ENCODE data around the gene CACNB2. TPM values are rescaled to one million over a fixed set of nuclear protein-coding genes. Genes with fewer than 3 reads are reported as not detected.

The CACNB2 gene
- total RNA-seq, 1 donor from 2014 or later: 4.9 TPM

- no peaks in the 10 kb centered on the region for H3K9me3 Mint-ChIP-seq (ENCODE audit: low read depth)
- no peaks in the 10 kb centered on the region for H3K36me3 Mint-ChIP-seq (ENCODE audit: insufficient read depth)
- TF ChIP-seq, protein P1, sequence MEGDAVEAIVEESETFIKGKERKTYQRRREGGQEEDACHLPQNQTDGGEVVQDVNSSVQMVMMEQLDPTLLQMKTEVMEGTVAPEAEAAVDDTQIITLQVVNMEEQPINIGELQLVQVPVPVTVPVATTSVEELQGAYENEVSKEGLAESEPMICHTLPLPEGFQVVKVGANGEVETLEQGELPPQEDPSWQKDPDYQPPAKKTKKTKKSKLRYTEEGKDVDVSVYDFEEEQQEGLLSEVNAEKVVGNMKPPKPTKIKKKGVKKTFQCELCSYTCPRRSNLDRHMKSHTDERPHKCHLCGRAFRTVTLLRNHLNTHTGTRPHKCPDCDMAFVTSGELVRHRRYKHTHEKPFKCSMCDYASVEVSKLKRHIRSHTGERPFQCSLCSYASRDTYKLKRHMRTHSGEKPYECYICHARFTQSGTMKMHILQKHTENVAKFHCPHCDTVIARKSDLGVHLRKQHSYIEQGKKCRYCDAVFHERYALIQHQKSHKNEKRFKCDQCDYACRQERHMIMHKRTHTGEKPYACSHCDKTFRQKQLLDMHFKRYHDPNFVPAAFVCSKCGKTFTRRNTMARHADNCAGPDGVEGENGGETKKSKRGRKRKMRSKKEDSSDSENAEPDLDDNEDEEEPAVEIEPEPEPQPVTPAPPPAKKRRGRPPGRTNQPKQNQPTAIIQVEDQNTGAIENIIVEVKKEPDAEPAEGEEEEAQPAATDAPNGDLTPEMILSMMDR (IDR thresholded peaks at IDR 0.05; ENCODE audit: unreplicated experiment): no peak
- peaks cover 13% of the 10 kb centered on the region for H3K4me1 Mint-ChIP-seq (ENCODE audit: low read depth)
- peak overlapping the region; percentile 73 for H3K4me3 Mint-ChIP-seq (ENCODE audit: low read depth)
- no peak overlapping the region for H3K27ac Mint-ChIP-seq
- DNase-seq (ENCODE audit: low spot score, unreplicated experiment): no peak
- H3K27me3 Mint-ChIP-seq: no peaks in the 10 kb centered on the region
These were observed 261.4 kb downstream of the CACNB2 start for GRCh38 chr10:18401416-18402195.

- Mint-ChIP-seq H3K4me3 (ENCODE audit: low read depth) (no peak overlapping the region), H3K4me1 (ENCODE audit: low read depth) (peaks cover 13% of the 10 kb centered on the region), H3K27me3 (no peaks in the 10 kb centered on the region), H3K27ac (no peak overlapping the region), H3K9me3 (ENCODE audit: low read depth) (no peaks in the 10 kb centered on the region), H3K36me3 (ENCODE audit: insufficient read depth) (no peaks in the 10 kb centered on the region)
- TF ChIP-seq, protein P1 (IDR thresholded peaks at IDR 0.05; ENCODE audit: unreplicated experiment): no peak
- DNase-seq (ENCODE audit: low spot score, unreplicated experiment): no peak
These were observed 262.6 kb downstream of the CACNB2 start for GRCh38 chr10:18402853-18403252.

DNA sequence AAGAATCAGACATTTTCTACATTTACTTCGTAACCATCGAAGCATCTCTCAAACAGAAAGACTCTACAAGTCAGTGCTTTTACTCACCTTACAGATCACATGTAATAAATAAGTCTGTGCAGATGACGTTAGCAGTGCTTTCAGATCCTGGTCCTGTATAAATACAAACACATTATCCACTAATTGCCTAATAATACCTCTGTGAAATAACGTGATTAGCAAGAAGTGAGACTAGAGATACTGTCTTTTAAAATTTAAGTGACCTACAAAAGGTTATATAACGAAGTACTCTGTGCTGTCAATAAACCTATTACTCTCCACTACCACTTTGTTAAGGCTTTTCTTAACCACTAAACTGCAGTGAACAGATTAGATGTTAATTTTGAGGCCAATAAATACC is 264.3 kb downstream of the CACNB2 start:
- no peak for DNase-seq (ENCODE audit: low spot score, unreplicated experiment)
- Mint-ChIP-seq H3K27ac (no peak overlapping the region), H3K27me3 (no peaks in the 10 kb centered on the region), H3K36me3 (ENCODE audit: insufficient read depth) (no peaks in the 10 kb centered on the region), H3K9me3 (ENCODE audit: low read depth) (no peaks in the 10 kb centered on the region), H3K4me1 (ENCODE audit: low read depth) (peaks cover 13% of the 10 kb centered on the region), H3K4me3 (ENCODE audit: low read depth) (no peak overlapping the region)
- TF ChIP-seq, protein P1 (IDR thresholded peaks at IDR 0.05; ENCODE audit: unreplicated experiment): no peak

DNA sequence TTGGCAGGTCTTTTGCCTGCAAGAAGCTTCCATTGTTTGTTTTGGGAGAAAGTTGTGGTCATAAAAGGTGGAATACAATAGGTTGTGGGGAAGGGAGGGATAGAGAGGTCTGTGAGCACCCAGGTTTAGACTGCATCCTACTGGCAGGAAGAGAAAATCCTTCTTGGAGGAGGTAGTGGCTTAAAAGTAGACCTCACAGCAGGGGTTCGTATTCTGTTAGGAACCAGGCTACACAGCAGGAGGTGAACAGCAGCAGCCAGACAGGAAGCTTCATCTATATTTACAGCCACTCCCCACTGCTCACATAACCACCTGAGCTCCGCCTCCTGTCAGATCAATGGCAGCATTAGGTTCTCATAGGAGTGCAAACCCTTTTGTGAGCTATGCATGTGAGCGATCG is 265.9 kb downstream of the CACNB2 start:
- Mint-ChIP-seq H3K4me3 (ENCODE audit: low read depth) (no peak overlapping the region), H3K27me3 (no peaks in the 10 kb centered on the region), H3K36me3 (ENCODE audit: insufficient read depth) (no peaks in the 10 kb centered on the region), H3K9me3 (ENCODE audit: low read depth) (no peaks in the 10 kb centered on the region), H3K4me1 (ENCODE audit: low read depth) (peaks cover 4% of the 10 kb centered on the region), H3K27ac (peak overlapping the region; percentile 52)
- TF ChIP-seq, protein P1 (IDR thresholded peaks at IDR 0.05; ENCODE audit: unreplicated experiment): no peak
- no peak for DNase-seq (ENCODE audit: low spot score, unreplicated experiment)

DNA sequence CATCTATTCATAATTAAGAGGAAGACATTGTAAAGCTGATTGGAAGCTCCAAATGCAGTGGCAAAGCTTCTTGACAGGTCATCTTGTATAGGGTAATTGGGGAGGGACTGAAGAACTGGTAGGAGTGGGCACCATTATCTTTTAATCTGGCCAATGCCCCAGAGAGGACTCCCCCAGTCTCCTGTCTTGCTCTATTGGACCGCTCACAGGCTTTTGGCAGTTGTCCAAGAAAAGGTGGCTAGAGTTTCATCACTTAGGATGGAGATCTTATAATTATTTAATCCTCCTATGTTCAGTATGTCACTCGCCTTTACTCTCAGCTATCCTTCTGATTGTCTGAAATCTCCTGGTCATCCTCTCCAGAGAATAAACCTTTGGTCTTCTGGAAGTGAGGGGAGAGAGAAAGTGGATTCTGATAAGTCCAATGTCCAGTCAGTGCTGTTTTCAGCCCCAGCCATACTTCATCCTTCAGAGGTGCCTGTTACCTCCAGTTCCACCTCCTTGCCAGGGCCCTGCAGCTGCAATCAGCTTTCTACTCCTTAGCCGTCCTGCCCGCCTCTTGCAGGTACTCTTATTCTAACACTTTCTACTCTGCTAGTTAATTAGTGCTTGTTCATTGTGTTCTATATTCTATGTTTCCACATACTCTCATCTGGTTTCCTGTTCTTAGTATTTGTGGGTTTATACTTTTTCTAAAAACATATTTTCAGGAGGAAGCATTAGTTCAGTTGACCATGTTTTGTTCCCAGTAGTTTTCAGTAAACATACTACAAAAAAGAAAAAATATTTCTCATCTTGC is 269.6 kb downstream of the CACNB2 start:
- no peak for DNase-seq (ENCODE audit: low spot score, unreplicated experiment)
- H3K27me3 Mint-ChIP-seq: no peaks in the 10 kb centered on the region
- H3K27ac Mint-ChIP-seq: no peak overlapping the region
- H3K4me3 Mint-ChIP-seq (ENCODE audit: low read depth): no peak overlapping the region
- no peaks in the 10 kb centered on the region for H3K9me3 Mint-ChIP-seq (ENCODE audit: low read depth)
- H3K36me3 Mint-ChIP-seq (ENCODE audit: insufficient read depth): no peaks in the 10 kb centered on the region
- H3K4me1 Mint-ChIP-seq (ENCODE audit: low read depth): peaks cover 7% of the 10 kb centered on the region
- TF ChIP-seq, protein P1 (IDR thresholded peaks at IDR 0.05; ENCODE audit: unreplicated experiment): no peak

All from progenitor cell of endocrine pancreas (in vitro differentiated cells).